HG03159 (cell line): ENCODE results near the gene ZNF429.
"Not testable (repeated sequence)": the region's sequence is repeated elsewhere in the genome, so short reads cannot be mapped to it uniquely, and the experiment has no call there.

Source experiments
- ATAC-seq: cut with Tn5 transposase; IDR thresholded peaks from one replicate; pipeline ENCODE4 v1.9.1; 2021; ENCODE audit warnings: mild to moderate bottlenecking, moderate library complexity; ENCODE audit not compliant: unreplicated experiment

Gene ZNF429

DNA sequence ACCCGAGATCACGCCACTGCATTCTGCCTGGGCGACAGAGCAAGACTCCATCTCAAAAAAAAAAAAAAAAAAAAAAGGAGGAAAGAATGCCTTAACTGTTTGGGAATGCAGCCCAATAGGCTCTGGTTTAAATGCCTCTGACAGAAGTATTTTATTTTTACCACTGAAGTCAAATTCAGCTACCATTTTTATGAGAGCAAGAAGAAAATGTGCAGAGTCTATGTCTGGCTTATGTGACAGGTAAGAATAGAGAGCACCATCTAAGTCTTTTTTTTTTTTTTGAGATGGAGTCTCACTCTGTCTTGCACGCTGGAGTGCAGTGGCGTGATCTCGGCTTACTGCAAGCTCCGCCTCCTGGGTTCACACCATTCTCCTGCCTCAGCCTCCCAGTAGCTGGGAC lies 7.2 kb downstream of the ZNF429 start:
- ATAC-seq, result not testable (repeated sequence)

DNA sequence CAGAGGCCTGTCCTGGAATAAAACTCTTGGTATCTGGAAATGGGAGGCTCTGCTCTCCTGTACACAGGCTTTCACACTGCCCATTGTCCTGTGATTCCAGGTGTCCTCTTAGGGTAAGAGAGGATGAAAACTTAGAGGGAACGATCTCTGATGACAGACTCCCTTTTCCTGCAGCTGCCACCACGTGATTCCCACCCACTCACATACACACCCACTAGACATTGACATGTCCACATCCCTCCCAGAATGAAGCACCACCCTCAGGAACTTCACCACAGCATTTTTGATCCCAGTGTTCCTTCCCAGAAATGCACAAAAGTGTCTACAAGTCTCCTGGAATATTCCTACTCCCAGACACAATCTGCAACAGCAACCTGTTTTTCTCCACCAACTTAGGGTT lies 8.2 kb downstream of the ZNF429 start:
- ATAC-seq, result no peak

DNA sequence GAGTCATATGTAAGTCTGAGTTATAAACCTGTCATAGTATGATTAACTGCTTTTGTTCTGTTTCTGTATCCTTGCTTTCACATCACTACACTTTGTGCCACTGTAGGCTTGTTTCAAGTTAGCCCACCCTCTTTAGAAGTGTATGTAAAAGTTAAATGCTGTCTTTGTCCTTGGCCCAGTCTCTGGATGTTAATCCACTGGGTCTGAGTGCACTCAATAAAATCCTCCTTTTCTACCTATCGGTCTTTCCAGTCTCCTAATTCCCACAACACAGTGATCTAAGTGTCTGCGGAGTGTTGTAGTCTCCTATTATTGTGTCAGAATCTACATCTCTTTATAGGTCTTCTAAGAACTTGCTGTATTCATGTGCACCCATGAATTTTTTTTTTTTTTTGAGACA lies 14.1 kb downstream of the ZNF429 start:
- ATAC-seq, result no peak

DNA sequence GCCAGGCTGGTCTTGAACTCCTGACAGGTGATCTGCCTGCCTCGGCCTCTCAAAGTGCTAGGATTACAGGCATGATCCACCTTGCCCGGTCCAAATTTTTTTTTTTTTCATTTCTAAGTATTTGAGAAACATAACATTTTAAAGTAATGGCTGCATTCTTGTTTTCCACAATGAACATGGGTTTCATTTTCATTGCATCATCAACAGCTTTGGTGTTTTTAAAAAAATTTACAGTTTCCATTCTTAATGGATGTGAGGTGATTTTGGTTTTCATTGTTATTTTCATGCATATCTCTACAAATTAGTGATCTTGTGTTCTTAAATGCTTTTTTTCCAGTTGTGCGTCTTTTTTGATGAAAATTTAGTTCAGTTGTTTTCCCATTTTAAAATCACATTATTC lies 27.5 kb downstream of the ZNF429 start:
- ATAC-seq, result no peak

DNA sequence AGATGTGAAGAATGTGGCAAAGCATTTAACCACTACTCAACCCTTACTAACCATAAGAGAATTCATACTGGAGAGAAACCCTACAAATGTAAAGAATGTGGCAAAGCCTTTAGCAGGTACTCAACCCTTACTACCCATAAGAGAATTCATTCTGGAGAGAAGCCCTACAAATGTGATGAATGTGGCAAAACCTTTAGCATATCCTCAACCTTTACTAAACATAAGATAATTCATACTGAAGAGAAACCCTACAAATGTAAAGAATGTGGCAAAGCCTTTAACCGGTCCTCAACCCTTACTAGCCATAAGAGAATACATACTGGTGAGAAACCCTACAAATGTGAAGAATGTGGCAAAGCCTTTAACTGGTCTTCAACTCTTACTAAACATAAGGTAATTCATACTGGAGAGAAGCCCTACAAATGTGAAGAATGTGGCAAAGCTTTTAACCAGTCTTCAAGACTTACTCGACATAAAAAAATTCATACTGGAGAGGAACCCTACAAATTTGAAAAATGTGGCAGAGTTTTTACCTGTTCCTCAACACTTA lies 31.4 kb downstream of the ZNF429 start:
- ATAC-seq, result not testable (repeated sequence)

DNA sequence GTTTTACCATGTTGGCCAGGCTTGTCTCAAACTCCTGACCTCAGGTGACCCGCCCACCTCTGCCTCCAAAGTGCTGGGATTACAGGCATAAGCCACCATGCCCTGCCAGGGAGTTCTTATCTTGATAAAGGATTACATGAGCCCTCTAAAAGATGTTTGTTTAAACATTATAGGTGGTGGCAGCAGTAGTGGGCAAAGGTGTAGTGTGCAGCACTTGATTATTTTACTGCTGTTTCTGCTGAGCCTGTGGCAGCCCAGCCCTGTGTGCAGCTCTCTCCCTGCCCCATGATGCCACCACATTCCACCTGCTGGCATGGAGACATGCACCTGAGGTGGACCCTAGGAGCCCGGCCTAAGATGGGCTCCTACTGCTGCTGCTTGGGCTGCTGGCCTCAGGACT lies 54.0 kb downstream of the ZNF429 start:
- ATAC-seq, result no peak

DNA sequence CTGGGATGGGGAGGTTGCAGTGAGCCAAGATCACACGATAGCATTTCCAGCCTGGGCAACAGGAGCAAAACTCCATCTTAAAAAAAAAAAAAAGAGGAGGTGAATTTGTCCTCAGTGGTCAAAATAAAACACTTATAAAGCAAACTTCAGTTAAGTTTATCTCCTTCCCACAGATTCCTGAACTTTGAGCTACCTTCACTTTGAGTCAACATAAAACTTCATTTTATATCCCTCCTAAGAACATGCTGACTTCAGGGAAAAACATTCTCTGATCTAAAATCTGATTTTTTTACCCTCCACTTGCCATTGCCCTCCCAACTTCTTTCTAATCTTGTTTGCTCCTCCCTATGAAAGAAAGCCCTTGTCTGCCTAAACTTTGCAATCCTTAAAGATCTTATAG lies 59.0 kb downstream of the ZNF429 start:
- no peak for ATAC-seq

DNA sequence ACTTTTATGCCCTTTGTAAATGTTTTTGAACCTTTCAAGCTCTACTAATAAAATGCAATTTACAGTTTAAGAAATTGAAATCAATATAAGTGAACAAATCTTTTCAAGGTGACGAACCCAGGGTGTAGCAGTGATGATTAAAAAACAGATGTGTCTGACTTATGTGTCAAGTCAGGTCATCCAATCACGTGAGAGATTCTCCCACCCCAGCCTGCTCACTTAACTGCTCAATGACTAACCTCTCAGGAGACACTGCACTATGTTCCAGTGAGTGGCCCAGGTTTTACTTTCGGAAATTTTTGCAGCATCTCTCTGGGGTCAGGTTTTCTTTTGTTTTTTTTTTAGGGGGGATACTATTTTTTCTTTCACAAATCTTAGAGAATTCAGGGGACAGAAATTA lies 60.7 kb downstream of the ZNF429 start:
- ATAC-seq, result no peak

DNA sequence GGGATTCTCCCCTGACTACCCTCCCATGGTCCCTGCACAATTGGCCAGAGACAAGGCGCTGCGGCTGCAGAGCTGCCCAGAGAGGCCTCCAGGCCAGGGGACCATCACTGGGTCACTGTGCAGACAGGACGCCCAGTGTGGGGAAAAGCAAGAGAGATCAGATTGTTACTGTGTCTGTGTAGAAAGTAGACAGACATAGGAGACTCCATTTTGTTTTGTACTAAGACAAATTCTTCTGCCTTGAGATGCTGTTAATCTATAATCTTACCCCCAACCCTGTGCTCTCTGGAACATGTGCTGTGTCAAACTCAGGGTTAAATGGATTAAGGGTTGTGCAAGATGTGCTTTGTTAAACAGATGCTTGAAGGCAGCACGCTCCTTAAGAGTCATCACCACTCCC lies 62.4 kb downstream of the ZNF429 start:
- ATAC-seq, result not testable (repeated sequence)

DNA sequence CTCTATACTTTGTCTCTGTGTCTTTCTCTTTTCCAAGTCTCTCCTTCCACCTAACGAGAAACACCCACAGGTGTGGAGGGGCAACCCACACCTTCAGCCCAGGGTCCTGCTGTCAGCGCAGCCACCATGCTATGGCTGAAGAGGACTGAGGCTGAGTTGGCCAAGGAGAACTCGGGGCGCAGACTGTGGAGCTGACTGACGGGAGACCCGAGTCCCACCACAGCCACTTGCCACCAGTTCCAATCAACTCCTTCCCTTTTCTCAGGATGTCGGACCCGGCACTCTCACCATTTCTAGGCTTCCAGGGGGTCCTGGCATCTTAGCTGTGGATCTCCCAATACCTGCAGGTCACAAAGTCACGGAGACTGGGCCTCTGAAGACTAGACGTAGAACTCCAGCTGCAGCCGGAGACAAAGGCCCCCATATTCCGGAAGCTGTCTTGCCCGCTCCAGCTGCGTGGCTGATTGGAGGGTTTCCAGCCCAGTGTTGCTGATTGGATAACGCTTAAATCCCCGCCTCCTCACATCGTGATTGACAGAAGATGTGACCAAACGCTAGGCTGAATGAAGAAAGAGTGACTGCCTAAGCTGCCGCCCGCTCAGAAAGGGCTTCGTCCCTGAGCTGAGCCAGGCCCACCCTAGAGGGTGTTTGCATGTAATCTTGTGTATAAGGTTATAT lies 63.6 kb downstream of the ZNF429 start:
- no peak for ATAC-seq

DNA sequence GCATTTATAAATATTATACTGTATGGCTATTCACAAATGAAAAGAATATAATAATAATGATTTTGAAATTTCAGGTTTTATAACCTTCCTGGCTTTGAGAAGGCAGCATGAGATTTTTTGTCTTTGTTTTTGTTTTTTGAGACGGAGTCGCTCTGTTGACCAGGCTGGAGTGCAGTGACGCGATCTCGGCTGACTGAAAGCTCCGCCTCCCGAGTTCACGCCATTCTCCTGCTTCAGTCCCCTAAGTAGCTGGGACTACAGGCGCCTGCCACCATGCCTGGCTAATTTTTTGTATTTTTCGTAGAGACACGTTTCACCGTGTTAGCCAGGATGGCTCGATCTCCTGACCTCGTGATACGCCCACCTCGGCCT lies 64.1 kb downstream of the ZNF429 start:
- no peak for ATAC-seq

DNA sequence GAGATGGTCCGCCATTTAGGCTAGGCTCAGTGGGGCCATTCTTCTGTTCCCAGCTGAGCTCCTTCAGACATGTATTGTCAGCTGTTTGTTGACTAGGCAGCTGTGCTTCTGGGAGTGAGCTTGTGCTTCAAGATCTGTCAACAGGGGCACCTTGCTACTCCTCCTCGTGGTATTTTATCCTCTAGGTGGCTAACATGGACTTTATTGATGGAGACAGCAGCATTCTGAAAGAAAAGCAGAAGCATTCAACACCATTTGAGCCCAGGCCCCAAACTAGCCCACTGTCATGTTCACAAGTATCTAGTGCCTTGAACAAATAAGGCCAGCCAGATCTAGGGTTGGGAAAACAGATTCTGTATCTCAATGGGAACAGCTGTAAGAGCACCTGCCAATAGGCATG lies 65.9 kb downstream of the ZNF429 start:
- no peak for ATAC-seq

DNA sequence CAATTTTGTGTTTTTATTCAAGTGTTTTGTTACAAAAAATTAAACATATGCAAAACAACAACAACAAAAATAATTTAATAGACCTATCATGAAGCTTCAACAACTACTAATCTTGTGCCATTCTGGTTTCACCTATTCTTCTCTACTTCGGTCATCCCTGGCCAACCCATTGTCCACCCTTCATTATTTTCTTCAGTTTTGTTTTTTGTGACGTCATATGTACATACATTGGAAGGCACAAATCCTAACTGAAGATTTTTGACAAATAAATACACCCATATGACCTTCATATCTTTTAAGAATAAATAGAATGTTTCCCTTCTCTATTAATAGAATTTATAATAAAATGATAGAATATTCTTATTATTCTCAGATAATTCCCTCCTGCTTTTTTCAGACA lies 69.2 kb downstream of the ZNF429 start:
- no peak for ATAC-seq

DNA sequence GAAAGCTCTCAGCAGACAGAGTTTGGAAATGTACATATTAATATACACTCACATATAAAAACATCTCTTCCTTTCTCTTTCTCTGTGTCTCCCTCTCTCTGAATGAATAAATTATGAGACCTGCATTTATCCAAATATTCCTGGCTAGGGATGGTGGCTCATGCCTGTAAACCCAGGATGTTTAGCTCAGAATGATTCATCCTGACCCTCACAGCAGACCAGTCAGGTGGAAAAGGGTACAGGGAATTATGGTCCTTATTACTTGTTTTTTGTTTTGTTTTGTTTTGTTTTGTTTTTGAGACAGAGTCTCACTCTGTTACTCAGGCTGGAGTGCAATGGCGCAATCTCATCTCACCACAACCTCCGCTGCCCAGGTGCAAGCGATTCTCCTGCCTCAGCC lies 71.1 kb downstream of the ZNF429 start:
- no peak for ATAC-seq

DNA sequence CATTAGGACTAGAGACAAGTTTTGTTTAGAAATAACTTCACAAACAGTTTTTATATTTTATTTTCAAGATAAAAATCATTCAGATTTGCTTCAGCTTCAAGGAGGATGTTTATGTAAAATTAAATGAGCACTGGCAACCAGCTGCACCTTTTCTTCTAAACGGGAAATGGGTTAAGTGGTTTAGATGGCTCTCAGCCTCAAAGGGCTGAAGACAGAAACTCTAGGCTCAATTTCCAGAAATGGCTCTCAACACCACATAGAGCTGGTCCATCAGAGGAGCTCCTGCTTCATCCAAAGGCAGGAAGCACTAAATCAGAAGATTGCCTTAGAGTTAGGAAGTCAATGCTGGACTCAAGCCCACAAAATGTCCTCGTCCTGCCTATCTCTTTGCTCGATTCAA lies 74.7 kb downstream of the ZNF429 start:
- ATAC-seq, result no peak

DNA sequence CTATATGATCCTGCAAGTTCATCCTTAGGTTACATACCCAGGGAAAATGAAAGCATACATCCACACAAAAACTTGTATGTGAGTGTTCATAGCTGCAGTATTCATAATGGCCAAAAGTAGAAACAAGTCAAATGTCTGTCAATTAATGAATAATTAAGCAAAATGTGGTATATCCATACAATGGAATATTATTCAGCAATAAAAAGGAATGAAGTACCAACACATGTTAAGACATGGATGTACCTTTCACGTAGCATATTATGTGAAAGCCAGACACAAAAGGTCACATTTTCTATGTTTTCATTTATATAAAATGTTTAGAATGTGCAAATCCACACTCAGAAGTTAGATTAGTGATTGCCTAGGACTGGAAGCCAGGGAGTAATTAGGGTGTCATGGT lies 75.4 kb downstream of the ZNF429 start:
- no peak for ATAC-seq

DNA sequence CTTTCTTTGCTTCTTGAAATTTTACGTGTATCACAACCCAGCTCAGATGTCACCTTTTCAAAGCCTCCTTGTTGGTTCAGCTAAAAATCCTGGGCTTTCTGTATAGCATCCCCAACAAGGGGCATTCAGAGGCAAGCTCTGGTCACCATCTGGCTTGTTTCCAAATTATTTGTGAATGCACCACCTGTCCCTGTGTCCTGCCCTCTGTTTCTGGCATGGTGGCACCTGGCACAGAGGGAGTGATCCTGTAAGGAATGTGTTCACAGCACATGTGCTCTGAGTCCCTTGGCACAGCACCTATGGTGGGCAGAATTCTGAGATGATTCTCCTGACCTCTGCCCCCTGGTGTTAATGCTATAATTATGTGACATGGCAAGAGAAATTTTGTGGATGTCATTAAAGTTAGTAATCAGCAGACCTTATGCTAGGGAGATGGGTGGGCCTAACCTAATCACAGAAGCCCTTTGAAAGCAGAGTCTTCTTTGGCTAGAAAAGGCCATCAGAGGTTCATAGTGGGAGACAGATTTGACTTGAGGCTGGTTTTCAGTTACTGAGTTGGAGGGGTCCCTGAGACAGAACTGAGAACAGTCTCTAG lies 76.3 kb downstream of the ZNF429 start:
- ATAC-seq, result no peak

DNA sequence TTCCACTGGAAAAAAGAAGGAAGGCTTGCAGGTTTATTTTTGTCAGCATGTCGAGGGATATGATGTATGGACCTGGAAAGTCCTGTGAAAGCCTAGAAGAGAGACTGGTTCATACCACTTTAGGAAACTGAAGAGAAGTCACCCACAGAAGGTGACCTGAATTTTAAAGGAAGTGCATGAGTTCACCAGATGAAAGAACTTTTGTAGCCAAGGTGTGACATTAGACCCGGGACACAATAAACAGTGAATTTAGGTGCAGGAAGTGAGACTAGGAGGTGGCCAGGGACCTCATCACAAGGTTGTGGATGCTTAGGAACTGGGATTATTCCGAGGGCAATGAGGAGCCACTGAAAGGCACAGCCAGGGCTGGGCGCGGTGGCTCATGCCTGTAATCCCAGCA lies 79.1 kb downstream of the ZNF429 start:
- no peak for ATAC-seq

DNA sequence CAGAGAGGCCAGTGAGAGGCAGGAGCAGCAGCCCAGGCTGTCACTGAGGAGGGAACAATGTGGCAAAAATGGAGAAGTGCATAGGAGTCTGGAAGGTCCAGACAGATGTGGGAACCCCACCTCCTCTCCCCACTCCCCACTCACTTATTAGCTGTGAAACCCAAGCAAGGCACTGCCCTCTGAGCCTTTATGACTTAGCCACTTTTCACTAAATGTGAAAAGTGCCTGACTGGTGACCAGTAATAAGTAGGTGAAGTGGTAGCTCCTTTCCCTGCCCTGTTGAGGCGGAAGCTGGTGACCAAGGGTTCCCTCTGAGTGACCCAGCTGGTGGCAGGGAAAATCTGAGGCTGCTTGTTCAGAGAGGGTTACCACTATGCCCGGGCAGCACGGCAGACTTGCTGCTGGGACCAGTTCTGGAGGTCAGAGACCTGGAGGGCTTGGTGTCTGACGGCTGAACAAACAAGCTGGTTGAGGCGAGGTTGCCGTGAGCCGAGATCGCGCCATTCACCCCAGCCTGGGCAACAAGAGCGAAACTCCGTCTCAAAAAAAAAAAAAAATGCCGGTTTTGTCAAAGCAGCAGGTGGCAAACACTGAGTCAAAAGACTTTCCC lies 80.0 kb downstream of the ZNF429 start:
- no peak for ATAC-seq

DNA sequence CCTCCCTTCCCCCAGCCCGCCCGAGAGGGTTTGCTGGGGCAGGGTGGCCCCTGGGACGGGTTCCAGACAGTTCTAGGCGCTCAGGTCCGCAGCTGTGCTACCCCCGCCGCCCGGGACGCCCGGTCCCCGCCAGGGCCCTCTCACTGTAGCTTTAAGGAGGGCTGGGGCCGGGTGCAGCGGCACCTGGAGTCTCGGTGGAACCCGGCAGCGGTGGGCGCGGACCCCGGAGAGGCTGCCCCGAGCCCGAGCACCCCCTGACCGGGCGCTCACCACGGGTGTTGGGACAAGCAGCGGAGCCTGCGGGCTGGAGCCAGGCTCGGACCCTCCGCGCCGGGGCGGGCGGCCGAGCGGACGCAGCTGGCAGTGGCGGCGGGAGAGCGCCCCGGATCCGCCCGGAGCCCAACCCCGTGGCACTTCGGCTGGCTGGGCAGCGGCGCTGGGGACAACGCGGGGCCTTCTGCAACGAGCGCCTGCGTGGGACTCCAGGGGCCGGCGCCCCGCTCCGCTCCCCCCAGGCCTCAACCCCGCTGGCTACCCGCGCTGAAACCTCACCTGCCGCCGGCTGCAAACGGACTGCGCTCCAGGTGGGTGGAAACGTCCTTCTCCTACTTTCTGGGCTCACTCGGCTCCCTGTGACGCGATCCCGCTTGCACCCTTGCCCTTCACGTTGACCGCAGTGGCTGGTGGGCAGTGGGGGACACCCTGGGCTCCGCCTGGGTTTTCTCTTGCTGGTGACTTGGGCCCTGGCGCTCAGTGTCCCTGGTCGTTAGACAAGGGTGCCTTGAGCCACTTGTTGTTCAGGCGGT lies 81.1 kb downstream of the ZNF429 start:
- no peak for ATAC-seq

DNA sequence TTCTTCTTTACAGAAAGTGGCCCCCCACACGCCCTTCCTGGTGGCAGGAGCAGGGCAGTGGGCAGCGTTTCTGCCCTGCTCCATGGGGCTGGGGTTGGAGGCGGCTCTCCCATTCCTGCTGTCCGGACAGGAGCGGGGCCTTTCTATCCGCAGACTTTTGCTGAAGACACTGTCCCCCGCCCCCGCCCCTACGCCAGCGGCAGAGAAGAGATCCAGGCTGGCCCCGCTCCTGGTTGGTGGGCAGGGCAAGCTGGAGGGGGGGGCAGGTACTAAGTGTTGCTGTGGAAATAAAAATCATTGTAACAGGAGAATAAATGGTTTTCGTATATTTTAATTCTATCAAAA lies 81.7 kb downstream of the ZNF429 start:
- ATAC-seq, result no peak

DNA sequence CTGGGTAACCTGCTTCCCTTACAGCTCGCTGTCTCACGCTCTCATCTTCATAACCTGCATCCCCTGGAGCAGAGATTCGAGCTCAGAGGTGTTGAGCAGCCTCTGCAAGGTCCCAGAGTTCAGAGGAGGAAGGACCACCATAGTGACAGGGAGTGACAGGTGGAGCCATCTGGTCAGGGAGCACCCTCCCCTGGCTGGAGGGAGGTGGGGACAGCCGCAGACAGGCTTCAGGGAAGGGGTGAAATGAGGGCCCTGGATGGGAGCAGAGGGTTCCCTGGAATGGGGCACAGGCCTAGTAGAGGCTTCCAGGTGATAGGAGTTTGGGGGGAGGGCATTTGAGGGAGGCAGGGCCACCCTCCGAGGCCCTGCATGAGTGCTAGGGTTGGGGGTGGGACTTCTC lies 82.1 kb downstream of the ZNF429 start:
- ATAC-seq, result no peak
